HG03558 (cell line): ENCODE measurements around the gene SOX21.
"Not testable (repeated sequence)": the region's sequence is repeated elsewhere in the genome, so short reads cannot be mapped to it uniquely, and the experiment has no call there.

Source experiments
- ATAC-seq: cut with Tn5 transposase; IDR thresholded peaks from one replicate; pipeline ENCODE4 v1.9.1; 2021; ENCODE audit warnings: moderate number of reproducible peaks; ENCODE audit not compliant: unreplicated experiment; ENCODE audit errors: extremely low read depth

Gene SOX21

GRCh38 chr13:94712287-94712811 is at the start of gene SOX21:
Gene SOX21 (minus strand): TSS chr13:94712545. CDS start chr13:94712049, 496 bp downstream.
- ATAC-seq, result no peak

DNA sequence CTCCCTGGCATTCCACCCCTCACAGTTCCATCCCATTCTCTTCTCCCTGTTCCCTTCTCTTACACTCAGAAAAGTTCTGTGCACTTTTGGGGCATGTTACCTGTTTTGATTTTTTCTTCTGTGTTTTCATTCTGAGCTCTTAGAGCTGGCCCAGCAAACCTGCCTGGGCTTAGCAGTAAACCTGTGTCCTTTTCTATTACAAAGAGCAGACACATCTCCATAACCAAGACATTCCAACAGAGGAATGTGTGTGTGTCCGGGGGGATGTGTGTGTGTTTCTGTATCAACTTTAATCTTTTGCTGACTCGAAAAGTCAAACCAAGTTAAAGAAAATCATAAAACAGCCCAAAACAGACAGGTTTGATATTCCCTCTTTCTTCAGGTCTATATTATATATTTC is 49.1 kb upstream of the SOX21 start:
- ATAC-seq, result no peak

- ATAC-seq, result no peak
These were observed 46.9 kb upstream of the SOX21 start for GRCh38 chr13:94759120-94759728.

GRCh38 chr13:94758436-94758960 is 46.2 kb upstream of the SOX21 start:
- ATAC-seq, result no peak

DNA sequence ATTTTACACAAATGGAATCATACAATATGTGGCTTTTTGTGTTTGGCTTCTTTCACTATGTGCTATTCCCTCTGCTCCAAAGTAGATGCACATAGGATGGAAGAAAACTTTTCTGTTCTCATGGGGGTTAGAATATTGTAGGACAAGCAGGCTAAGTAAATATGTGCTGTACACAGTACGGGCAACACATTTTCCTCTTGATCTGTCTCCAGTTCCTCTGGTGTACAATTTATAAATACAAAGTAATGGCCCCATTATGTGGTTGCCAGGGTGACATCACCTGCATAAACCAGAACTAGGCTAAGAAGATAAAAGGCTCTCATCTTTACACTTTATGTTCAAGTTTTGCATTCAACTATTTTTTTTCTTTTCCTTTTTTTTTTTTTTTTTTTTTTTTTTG is 41.0 kb upstream of the SOX21 start:
- no peak for ATAC-seq

DNA sequence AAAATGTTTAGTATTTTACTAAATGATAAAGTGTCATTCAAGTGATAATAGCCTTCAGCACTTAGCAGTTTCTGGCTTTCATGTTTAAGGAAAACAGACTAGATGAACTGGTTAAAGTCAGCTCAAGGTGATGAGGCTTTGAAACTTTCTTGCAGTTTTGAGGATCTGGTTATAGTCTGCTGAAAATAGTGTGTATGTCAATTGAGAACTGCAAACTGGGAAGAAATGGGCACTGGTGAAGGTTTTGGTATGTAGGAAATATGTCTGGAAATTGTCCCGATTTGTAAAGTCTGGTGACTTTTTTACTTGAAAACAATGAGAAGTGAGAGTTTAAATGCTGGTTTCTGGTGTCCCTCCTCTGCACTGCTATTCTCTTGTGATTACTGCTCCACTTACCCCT is 36.8 kb upstream of the SOX21 start:
- ATAC-seq, result no peak

DNA sequence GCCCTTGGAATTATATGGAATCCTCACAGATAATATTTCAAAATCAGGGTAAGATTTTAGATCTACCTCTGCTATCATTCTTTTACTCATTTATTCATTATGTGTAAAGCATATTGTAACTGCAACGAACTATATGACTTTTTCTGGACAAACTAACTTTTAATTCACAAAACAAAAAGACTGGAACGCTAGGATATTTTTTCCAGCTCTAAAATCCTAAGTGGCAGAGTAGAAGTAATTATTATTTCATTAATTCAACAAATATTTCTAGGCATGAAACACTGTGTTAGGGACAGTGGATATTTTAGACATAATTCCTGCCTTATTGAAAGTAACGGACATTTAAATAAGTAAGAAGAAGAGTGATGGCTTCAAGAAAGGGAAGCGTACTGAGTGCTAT is 26.9 kb upstream of the SOX21 start:
- ATAC-seq, result no peak

GRCh38 chr13:94731028-94731427 is 18.7 kb upstream of the SOX21 start:
- no peak for ATAC-seq

DNA sequence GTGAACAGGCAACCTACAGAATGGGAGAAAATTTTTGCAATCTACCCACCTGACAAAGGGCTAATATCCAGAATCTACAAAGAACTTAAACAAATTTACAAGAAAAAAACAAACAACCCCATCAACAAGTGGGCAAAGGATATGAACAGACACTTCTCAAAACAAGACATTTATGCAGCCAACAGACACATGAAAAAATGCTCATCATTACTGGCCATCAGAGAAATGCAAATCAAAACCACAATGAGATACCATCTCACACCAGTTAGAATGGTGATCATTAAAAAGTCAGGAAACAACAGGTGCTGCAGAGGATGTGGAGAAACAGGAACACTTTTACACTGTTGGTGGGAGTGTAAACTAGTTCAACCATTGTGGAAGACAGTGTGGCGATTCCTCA is 17.6 kb upstream of the SOX21 start:
- not testable (repeated sequence) for ATAC-seq

DNA sequence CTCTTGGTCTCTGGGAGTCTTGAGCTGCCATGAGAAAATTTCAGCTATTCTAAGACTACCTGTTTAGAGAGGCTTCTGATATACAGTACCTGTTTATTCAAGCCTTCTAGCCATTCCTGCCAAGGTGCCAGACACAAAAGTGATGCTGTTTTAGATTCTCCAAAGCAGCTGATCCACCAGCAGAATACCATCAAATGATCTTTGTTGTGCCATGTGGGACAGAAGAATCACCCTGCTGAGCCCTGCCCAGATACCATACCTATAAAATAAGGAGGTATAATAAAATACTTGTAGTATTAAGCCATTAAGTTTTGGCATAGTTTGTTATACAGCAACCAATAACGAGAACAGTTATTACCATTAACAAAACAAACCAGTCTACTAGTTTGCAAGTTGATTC is 14.1 kb upstream of the SOX21 start:
- ATAC-seq, result no peak

GRCh38 chr13:94722609-94723345 is 10.4 kb upstream of the SOX21 start:
- ATAC-seq, result no peak

GRCh38 chr13:94718697-94719096 is 6.4 kb upstream of the SOX21 start:
- not testable (repeated sequence) for ATAC-seq

- ATAC-seq, result no peak
These were observed 5.6 kb upstream of the SOX21 start for GRCh38 chr13:94717916-94718315.

DNA sequence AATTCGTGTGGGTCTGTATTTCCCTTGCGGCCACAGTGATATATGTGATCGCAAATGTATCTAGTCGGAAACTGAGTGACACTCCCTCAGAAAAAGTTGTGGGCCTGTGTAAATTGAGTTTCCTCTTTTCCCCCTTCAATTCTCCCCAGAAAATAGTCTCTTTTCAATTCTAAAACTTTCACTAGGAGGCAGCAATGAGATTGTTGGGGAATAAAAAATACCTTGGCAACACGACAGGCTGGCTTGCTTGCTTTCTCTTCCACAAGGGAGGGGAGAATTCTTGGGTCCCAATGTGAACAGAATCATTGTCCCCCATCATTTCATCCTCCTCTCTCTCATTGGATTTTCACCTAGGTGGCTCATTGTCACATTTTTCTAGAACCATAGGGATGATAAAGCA is 3.7 kb upstream of the SOX21 start:
- ATAC-seq, result no peak

DNA sequence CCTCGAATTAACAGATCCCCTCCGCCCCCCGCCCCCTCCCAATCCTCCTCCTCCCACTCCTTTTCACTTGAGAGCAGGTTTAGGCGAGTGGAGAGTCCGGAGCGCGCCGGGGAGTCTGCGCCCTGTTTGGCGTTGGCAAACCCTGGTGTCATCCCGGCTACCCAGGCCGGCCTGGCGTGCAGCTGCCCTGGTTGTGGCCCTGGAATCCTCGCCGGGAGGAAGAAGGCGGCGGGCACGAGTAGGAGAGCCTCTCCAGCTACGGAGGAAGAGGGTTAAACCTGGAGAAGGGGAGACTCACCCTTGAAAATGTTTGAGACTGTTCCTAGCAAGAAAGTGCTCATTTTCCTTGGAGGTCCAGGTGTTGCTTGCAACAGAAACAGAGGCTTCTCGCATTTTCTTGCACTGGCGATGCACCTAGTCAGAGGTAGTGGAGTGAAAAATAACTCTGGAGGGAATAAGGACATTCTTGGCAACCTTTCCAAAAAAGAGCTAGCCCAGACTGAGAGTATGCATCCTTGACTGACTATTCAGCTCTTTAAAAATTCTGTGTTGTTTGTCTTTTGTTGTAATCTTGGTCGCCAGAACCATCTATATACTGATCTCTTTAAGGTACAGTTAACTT is 1.3 kb upstream of the SOX21 start:
- no peak for ATAC-seq

GRCh38 chr13:94712812-94713560 is 641 bp upstream of the SOX21 start:
- ATAC-seq, result no peak

- no peak for ATAC-seq
These were observed 621 bp downstream of the SOX21 start for GRCh38 chr13:94711561-94712286.

- no peak for ATAC-seq
These were observed 1.3 kb downstream of the SOX21 start for GRCh38 chr13:94710881-94711560.

GRCh38 chr13:94710065-94710781 is 2.1 kb downstream of the SOX21 start:
- ATAC-seq, result no peak
